Pancreas (tissue), 10 donors: Measurements from ENCODE around the gene PTPRD. TPM values are rescaled to one million over a fixed set of nuclear protein-coding genes. Genes with fewer than 3 reads are reported as not detected.

Experiments
- ATAC-seq, 4 donors: fragments of 200-7000 bp; cut with Tn5 transposase; one replicate each; pipeline versions ENCODE4 v1.8.0 to v1.9.1; 2020; ENCODE audit warnings: mild to moderate bottlenecking in 4 of 4, moderate library complexity in 4 of 4
- DNase-seq, 6 donors: peaks; one replicate each; pipeline ENCODE4 v3.0.0-alpha.2; 2020
- FAIRE-seq: peaks from 2 replicates; lab custom pipeline; 2012; peaks lifted over from hg19 to GRCh38; lab: Jason Lieb, UNC
- H3K27ac ChIP-seq, 4 donors: fragments of 200-600 bp; sonication (generic); 1 replicate in 3 of 4; 2 replicates in 1 of 4; pipeline versions ENCODE4 v1.5.0 to v1.8.0; 2020
- H3K27me3 ChIP-seq, 4 donors: fragments of 200-600 bp; one replicate each; pipeline ENCODE4 v1.8.0; 2021
- H3K36me3 ChIP-seq, 3 donors: fragments of 200-600 bp; sonication (generic) in 1 of 3; one replicate each; pipeline versions ENCODE4 v1.5.0 to v1.8.0; 2020 to 2021
- H3K4me1 ChIP-seq, 3 donors: fragments of 200-600 bp; one replicate each; pipeline ENCODE4 v1.8.0; 2021
- H3K4me3 ChIP-seq, 4 donors: fragments of 200-600 bp; sonication (generic) in 2 of 4; one replicate each; pipeline versions ENCODE4 v1.5.0 to v1.8.0; 2020 to 2021
- H3K9me3 ChIP-seq, 4 donors: fragments of 200-600 bp; one replicate each; pipeline ENCODE4 v1.8.0; 2021
- WGBS, 2 donors: extraction: QIAGEN DNeasy Blood & Tissue Kit; methylation state at CpG; one replicate each; pipeline ENCODE4 v1.1.7; 2013; 5-methylcytosine and 5-hydroxymethylcytosine counted together
- intact Hi-C, 3 donors: fragments of 100-400 bp; cut with DNase I; formaldehyde crosslinking; loops; one replicate each; pipeline versions ENCODE4 v1.11.1 to v1.14.2; 2022
- polyA plus RNA-seq, 2 donors: library from polyadenylated mRNA; stranded (reverse); fragments of 200-250 nt; gene quantifications; one replicate each; pipeline ENCODE4 v1.2.3, GENCODE V29; 2013
- total RNA-seq, 6 donors: library from RNA; stranded (reverse); fragmentation: NEBNext Ultra II Directional in 4 of 6; extraction: Animal tissue kit (Norgen Biotek cat#: 25700) in 4 of 6; gene quantifications; one replicate each; pipeline versions ENCODE4 v1.2.1 to v1.2.4, GENCODE V29; 2021 to 2023
- TF ChIP-seq, protein P1 (sequence below), 4 donors: fragments of 200-600 bp; sonication (generic) in 3 of 4; IDR thresholded peaks; one replicate each; pipeline versions ENCODE4 v1.5.0 to v1.8.0; 2021; ENCODE audit warnings: antibody characterized with exemption in 4 of 4
- donor health status: healthy with polysubstance abuse.
- donor health status: DM: no; HTN: no; CAD: no; lungs with moderate emphysema.
- donor health status: DM: no; HTN: no; CAD: no.
- donor health status: control.
- donor health status: control.
- donor health status: Bipolar disorder and iron deficiency.
- donor health status: DM: yes; HTN: yes; CAD: no.
- donor health status: DM: no; HTN: no; CAD: no.
- donor health status: DM: no; HTN: no; CAD: no.
- donor health status: DM: yes; HTN: yes; CAD: no.

The PTPRD gene
- total and polyA plus RNA-seq, 8 donors: 2.1 to 21.7 (median 5.1) TPM

DNA sequence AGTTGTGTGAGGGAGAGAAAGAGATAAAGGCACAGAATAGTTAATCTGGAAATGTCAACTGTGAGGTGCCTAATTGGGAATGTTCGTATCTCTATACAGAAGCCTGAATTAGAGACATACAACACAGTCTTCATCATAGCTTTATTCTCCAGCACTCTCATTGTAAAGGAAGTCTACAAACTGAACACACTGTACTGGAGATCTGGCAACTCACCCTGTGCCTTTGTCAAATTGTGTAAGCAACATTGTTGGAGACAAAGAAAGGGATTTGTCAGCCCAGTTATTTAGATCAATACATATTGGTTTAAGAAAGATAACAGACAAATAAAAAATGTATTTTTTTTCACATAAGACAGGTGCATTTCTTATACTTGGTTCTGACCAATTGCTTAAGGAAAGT is 1980.3 kb downstream of the PTPRD start:
- H3K27ac ChIP-seq: no peak overlapping the region
- no peak for ATAC-seq
- 54 to 72% methylated on average over 1 of the region's 1 CpG for WGBS, 2 donors
- H3K27me3 ChIP-seq: no peaks in the 10 kb centered on the region
- TF ChIP-seq, protein P1, sequence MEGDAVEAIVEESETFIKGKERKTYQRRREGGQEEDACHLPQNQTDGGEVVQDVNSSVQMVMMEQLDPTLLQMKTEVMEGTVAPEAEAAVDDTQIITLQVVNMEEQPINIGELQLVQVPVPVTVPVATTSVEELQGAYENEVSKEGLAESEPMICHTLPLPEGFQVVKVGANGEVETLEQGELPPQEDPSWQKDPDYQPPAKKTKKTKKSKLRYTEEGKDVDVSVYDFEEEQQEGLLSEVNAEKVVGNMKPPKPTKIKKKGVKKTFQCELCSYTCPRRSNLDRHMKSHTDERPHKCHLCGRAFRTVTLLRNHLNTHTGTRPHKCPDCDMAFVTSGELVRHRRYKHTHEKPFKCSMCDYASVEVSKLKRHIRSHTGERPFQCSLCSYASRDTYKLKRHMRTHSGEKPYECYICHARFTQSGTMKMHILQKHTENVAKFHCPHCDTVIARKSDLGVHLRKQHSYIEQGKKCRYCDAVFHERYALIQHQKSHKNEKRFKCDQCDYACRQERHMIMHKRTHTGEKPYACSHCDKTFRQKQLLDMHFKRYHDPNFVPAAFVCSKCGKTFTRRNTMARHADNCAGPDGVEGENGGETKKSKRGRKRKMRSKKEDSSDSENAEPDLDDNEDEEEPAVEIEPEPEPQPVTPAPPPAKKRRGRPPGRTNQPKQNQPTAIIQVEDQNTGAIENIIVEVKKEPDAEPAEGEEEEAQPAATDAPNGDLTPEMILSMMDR (IDR thresholded peaks at IDR 0.05): no peak
- FAIRE-seq: no peak
- no peak for DNase-seq
- H3K4me3 ChIP-seq: no peak overlapping the region
- intact Hi-C loops: no loop called here
- H3K9me3 ChIP-seq: no peaks in the 10 kb centered on the region
- no peaks in the 10 kb centered on the region for H3K36me3 ChIP-seq
- no peaks in the 10 kb centered on the region for H3K4me1 ChIP-seq

DNA sequence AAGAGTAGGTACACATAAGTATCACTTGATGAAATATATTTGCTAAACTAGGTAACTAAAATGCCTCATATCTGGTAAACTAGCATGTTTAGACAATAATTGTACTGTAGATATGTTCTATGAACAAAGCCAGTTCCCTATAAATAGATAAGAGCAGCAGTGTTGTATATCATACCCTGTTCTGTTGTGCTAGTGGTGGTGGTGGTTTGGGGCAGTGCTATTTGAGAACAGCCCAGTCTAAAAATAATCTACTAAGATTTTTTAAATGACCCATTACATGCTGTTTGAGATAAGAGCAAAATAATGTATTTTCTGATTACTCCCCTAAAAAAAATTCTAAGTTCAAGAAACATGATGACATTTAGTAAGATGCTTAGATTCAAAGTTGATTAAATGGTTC is 1984.0 kb downstream of the PTPRD start:
- ATAC-seq: no peak
- Histone ChIP-seq H3K4me3 (no peak overlapping the region), H3K36me3 (no peaks in the 10 kb centered on the region), H3K4me1 (no peaks in the 10 kb centered on the region), H3K27ac (no peak overlapping the region), H3K27me3 (no peaks in the 10 kb centered on the region), H3K9me3 (no peaks in the 10 kb centered on the region)
- intact Hi-C loops: no loop called here
- DNase-seq: no peak
- no peak for FAIRE-seq
- TF ChIP-seq, protein P1 (IDR thresholded peaks at IDR 0.05): no peak

DNA sequence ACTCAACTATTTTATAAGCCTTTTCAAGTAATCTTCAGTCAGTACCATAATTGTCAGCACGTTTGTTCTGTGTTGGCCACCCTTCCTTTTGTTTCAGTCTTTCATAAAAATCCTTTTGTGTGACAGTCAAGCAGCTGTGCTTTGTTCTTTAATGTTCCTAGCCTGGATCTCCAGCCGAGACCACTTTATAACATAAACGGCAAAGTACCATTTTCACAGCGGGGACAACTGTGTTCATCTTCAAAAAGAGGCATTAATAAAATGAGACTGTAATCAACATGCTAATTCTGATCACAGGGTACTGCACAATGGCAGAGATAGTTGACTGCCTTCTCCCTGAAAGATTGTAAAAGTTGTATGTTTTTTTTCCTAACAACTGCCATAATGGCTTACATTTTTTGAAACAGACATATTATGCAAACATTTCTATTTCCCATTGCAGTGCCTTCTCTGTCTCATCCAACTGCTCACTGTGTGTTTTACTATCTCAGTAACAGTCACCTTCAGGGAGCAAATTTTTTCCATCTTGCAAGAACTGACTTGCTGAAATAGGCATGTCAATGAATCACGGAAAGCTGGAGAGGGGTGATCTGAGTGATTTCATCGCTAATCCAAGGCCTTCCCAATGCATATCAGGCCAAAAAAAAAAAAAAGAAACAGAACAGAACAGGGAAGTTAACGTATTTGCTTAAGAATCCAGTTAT is 1984.7 kb downstream of the PTPRD start:
- FAIRE-seq: no peak
- TF ChIP-seq, protein P1 (IDR thresholded peaks at IDR 0.05): no peak
- no peaks in the 10 kb centered on the region for H3K27me3 ChIP-seq
- H3K36me3 ChIP-seq: no peaks in the 10 kb centered on the region
- WGBS, 2 donors: 61 to 68% methylated on average over 7 of the region's 7 CpGs
- no peaks in the 10 kb centered on the region for H3K4me1 ChIP-seq
- ATAC-seq: no peak
- H3K9me3 ChIP-seq: no peaks in the 10 kb centered on the region
- DNase-seq: no peak
- no peak overlapping the region for H3K4me3 ChIP-seq
- H3K27ac ChIP-seq: no peak overlapping the region
- intact Hi-C loops: no loop called here

DNA sequence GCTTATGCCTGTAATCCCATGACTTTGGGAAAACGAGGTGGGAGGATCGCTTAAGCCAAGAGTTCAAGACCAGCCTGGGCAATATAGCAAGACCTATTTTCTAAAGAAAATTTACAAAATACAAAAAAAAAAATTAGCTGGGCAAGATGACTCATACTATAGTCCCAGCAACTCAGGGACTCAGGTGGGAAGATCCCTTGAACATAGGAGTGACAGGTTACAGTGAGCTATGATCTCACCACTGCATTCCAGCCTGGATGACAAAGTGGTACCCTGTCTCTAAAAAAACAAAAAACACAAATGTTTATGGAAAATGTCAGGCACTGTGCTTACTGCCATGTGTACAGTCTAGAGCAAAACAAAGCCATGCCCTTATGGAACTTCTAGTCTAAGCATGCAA is 1989.9 kb downstream of the PTPRD start:
- no peak for ATAC-seq
- Histone ChIP-seq H3K9me3 (no peaks in the 10 kb centered on the region), H3K27ac (no peak overlapping the region), H3K27me3 (no peaks in the 10 kb centered on the region), H3K4me3 (no peak overlapping the region), H3K4me1 (no peaks in the 10 kb centered on the region), H3K36me3 (no peaks in the 10 kb centered on the region)
- FAIRE-seq: no peak
- no peak for DNase-seq
- TF ChIP-seq, protein P1 (IDR thresholded peaks at IDR 0.05): no peak
- 75 to 91% methylated on average over 2 of the region's 2 CpGs for WGBS, 2 donors
- intact Hi-C loops: no loop called here

DNA sequence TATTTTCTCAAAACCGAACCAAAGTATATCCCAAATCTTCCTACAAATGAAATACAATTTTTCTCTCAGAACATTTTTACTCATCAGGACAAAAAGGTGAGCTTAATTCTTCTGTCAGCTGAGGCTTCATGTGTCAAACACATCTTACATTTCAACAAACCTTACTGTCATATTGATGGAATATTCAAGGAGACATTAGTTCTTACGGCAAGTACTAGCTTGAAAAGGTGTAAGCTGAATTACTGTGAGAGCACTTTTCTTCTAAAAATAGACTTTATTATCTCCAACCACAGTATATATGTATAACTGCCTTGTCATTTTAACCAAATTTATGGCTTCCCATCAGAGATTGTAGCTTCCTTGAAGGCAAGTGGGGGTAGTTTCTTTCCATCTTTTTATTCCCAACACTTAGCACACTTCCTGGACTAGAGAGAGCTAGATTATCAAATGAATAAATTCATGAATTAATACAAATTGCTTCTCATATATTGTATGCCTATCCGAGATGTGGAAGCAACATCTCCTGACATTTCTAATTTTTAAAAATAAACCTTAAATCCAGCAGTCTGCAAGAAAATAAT is 1990.5 kb downstream of the PTPRD start:
- intact Hi-C loops: no loop called here
- no peaks in the 10 kb centered on the region for H3K36me3 ChIP-seq
- WGBS, 2 donors: 72 to 84% methylated on average over 3 of the region's 3 CpGs
- no peaks in the 10 kb centered on the region for H3K9me3 ChIP-seq
- H3K27ac ChIP-seq: no peak overlapping the region
- no peak for DNase-seq
- no peak for FAIRE-seq
- no peak for ATAC-seq
- H3K4me3 ChIP-seq: no peak overlapping the region
- no peaks in the 10 kb centered on the region for H3K27me3 ChIP-seq
- TF ChIP-seq, protein P1 (IDR thresholded peaks at IDR 0.05): no peak
- H3K4me1 ChIP-seq: no peaks in the 10 kb centered on the region
